Activated T-helper 1 cell treated with anti-CD3 and anti-CD28 coated beads, Interleukin-12 subunit alpha, Interleukin-12 subunit beta, Interleukin-2, Interleukin-4 antibody, amounts not matched to agents 30 ng/mL and 10 ng/mL and 1 ng/mL, durations not matched to agents 14 hours and 24 hours and 36 hours (primary cell): Measurements from ENCODE around the gene DAAM1. TPM values are rescaled to one million over a fixed set of nuclear protein-coding genes. Genes with fewer than 3 reads are reported as not detected.
A peak's percentile ranks its signal among the peaks of the same experiment; 100 is the strongest.

Experiments
- DNase-seq: peaks from one replicate; pipeline ENCODE4 v3.0.0; 2021; ENCODE audit warnings: low spot score
- H3K27ac Mint-ChIP-seq: one replicate; pipeline ENCODE4 v1.8.0; 2021; ENCODE audit warnings: mild to moderate bottlenecking, mixed read lengths
- H3K27me3 Mint-ChIP-seq: one replicate; pipeline ENCODE4 v1.8.0; 2022; ENCODE audit warnings: mild to moderate bottlenecking, moderate library complexity, mixed read lengths; ENCODE audit not compliant: insufficient read depth
- H3K36me3 Mint-ChIP-seq: one replicate; pipeline ENCODE4 v1.8.0; 2021; ENCODE audit warnings: low read depth, mixed read lengths
- H3K4me1 Mint-ChIP-seq: one replicate; pipeline ENCODE4 v1.8.0; 2021; ENCODE audit warnings: low read depth, mixed read lengths
- H3K4me3 Mint-ChIP-seq: one replicate; pipeline ENCODE4 v1.8.0; 2021; ENCODE audit warnings: mild to moderate bottlenecking, moderate library complexity, mixed read lengths
- H3K9me3 Mint-ChIP-seq: one replicate; pipeline ENCODE4 v1.8.0; 2021; ENCODE audit warnings: mixed read lengths
- intact Hi-C: fragments of 100-400 bp; cut with micrococcal nuclease; formaldehyde crosslinking; loops from one replicate; pipeline ENCODE4 v1.15.1; 2024
- total RNA-seq: library from RNA; stranded (reverse); gene quantifications from 2 replicates; pipeline ENCODE4 v1.2.3, GENCODE V29; 2022

The DAAM1 gene
- total RNA-seq, 1 donor from 2014 or later: 4.2 TPM

DNA sequence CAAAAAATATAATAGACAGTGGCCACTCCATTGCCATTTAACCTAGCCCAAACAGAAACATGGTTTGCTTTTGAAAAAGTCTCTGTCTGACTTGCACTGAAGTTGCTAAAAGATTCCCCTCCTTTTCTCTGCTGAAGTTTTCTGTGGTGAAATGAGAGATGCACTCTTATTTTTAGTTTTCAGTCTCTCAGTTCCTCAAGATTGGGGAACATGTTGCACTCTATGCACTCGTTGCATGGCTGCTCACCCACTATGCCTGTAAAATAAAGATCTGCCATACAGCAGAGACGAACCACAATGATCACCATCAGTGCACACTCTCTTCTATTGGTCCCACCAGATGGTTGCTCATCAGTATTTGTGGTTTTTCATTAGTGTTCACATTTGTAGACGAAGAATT lies 13.1 kb upstream of the DAAM1 start:
- DNase-seq: no peak
- H3K4me3 Mint-ChIP-seq: no peak overlapping the region
- H3K4me1 Mint-ChIP-seq: no peaks in the 10 kb centered on the region
- H3K36me3 Mint-ChIP-seq: no peaks in the 10 kb centered on the region
- H3K27me3 Mint-ChIP-seq: peaks cover 7% of the 10 kb centered on the region
- H3K27ac Mint-ChIP-seq: no peak overlapping the region
- H3K9me3 Mint-ChIP-seq: no peaks in the 10 kb centered on the region
- intact Hi-C loops: no loop called here

DNA sequence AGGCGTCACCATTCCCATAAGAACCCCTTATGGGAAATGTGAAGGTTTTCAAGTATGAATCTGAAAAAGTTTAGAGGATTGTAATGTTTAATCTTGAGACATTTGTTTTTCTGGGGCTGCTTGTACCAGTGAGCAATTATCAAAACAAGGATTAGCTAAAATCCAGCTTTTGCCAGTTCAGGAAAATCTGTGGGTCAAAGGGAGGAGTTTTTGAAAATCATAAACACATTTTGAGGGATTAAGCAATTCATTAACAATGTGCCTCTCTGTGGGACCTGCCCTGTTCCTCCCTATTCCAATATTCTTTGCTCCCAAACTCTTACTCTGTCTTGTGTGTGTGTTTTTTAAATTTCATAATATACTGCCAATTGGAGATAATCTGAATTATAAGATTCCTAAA lies 11.7 kb upstream of the DAAM1 start:
- Mint-ChIP-seq H3K36me3 (no peaks in the 10 kb centered on the region), H3K27ac (no peak overlapping the region), H3K4me1 (no peaks in the 10 kb centered on the region), H3K27me3 (peaks cover 8% of the 10 kb centered on the region), H3K9me3 (no peaks in the 10 kb centered on the region), H3K4me3 (no peak overlapping the region)
- no peak for DNase-seq
- intact Hi-C loops: no loop called here

DNA sequence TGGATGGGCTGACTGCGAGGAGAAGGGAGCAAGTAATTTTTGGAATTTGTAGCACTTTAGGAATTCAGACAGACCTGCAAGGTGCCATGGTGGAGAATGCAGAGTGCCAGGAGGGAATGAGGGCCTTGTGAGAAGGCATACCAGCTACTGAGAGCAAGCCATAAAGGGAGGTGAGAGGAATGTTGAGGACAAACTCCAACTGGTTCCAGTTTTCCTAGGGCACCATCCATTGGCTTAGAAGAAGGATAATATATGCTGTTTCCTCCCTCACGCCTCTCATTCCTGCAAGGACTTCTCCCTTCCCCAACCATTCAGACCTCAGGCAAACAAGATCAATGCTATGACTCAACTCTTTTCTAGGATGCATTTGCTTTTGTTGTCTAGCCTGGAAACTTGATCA lies 11.2 kb upstream of the DAAM1 start:
- intact Hi-C loops: no loop called here
- Mint-ChIP-seq H3K4me3 (no peak overlapping the region), H3K9me3 (no peaks in the 10 kb centered on the region), H3K27ac (no peak overlapping the region), H3K27me3 (peaks cover 8% of the 10 kb centered on the region), H3K4me1 (no peaks in the 10 kb centered on the region), H3K36me3 (no peaks in the 10 kb centered on the region)
- DNase-seq: no peak

DNA sequence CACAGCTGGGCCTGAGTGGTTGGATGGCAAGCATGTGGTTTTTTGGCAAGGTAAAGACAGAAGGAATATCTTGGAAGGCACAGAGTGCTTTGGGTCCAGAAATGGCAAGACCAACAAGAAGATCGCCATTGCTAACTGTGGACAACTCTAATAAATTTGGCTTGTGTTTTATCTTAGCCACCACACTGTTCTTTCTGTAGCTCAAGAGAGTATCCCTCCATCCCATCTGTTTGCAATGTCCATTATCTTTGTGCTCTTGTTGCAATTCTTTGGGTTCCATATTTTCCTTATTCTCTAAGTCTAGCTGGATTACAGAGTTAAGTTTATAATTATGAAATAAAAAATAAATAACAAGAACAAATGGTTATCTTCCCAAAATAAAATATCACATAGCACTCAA lies 6.7 kb upstream of the DAAM1 start:
- peaks cover 39% of the 10 kb centered on the region for H3K27me3 Mint-ChIP-seq
- intact Hi-C loops: loop anchor here (10.0 kb wide), 1 partner anchor 973 kb away; no protein-coding TSS in a partner anchor
- H3K9me3 Mint-ChIP-seq: no peaks in the 10 kb centered on the region

DNA sequence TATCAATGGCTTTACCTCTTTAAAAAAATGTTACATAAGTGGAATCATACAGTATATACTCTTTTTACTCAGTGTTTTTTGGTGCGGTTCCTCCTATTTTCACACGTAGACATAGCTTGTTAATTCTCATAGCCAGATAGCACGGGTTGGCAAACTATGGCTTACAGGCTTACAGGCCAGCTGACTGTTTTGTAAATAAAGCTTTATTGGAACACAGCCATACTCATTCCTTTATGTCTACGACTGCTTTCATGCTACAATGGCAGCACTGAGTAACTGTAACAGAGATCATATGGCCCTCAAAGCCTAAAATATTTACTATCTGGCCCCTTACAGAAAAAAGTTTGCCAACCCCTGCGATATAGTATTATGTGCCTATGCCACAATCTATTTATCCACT lies 5.8 kb upstream of the DAAM1 start:
- intact Hi-C loops: loop anchor here (10.0 kb wide), 1 partner anchor 972 kb away; no protein-coding TSS in a partner anchor
- Mint-ChIP-seq H3K27me3 (peaks cover 43% of the 10 kb centered on the region), H3K9me3 (no peaks in the 10 kb centered on the region), H3K27ac (no peak overlapping the region), H3K4me1 (no peaks in the 10 kb centered on the region), H3K36me3 (no peaks in the 10 kb centered on the region), H3K4me3 (no peak overlapping the region)
- no peak for DNase-seq

More for the DNA sequence above, 6.7 kb upstream of the DAAM1 start:
- no peak overlapping the region for H3K27ac Mint-ChIP-seq
- no peak for DNase-seq
- no peaks in the 10 kb centered on the region for H3K4me1 Mint-ChIP-seq
- H3K36me3 Mint-ChIP-seq: no peaks in the 10 kb centered on the region
- no peak overlapping the region for H3K4me3 Mint-ChIP-seq

DNA sequence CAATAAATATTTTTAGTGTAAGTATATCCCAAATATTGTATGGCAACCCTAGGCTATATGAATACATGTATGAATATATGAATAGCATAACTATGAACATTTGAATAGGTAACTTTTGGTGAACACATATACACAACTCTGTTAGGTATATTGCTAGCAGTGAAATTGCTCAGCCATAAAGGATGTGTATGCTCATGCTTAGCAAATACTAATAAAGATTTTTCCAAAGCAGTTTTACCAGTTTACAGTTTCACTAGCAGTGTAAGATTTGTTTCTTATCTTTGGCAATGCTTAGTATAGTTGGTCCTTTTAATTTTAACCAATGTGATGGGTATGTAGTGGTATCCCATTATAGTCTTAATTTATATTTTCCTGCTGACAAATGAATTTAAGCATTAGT lies 5.3 kb upstream of the DAAM1 start:
- no peaks in the 10 kb centered on the region for H3K4me1 Mint-ChIP-seq
- no peaks in the 10 kb centered on the region for H3K36me3 Mint-ChIP-seq
- H3K27me3 Mint-ChIP-seq: peaks cover 43% of the 10 kb centered on the region
- intact Hi-C loops: loop anchor here (10.0 kb wide), 1 partner anchor 972 kb away; no protein-coding TSS in a partner anchor
- no peak overlapping the region for H3K4me3 Mint-ChIP-seq
- H3K9me3 Mint-ChIP-seq: no peaks in the 10 kb centered on the region
- H3K27ac Mint-ChIP-seq: no peak overlapping the region
- no peak for DNase-seq

DNA sequence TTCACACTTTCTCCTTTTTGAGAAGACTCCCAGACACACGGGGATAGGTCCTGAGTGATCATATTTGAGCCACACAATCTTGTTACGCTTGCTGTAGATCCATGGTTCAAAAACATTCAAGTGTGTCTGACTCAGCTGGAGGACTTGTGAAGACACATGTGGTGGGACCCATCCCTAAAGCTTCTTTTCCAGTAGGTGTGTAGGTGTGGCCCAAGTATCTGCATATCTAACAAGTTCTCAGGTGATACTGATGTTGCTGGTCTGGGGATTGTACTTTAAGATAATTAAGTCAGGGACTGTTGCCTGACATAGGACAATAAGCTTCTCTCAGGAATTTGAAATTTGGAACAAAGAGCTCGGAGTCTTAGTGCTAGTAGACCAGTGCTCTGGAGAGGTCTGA lies 4.1 kb upstream of the DAAM1 start:
- Mint-ChIP-seq H3K36me3 (no peaks in the 10 kb centered on the region), H3K27ac (no peak overlapping the region), H3K27me3 (peaks cover 43% of the 10 kb centered on the region), H3K4me3 (no peak overlapping the region), H3K4me1 (peaks cover under 1% of the 10 kb centered on the region), H3K9me3 (no peaks in the 10 kb centered on the region)
- intact Hi-C loops: loop anchor here (10.0 kb wide), 1 partner anchor 970 kb away; no protein-coding TSS in a partner anchor
- DNase-seq: no peak

DNA sequence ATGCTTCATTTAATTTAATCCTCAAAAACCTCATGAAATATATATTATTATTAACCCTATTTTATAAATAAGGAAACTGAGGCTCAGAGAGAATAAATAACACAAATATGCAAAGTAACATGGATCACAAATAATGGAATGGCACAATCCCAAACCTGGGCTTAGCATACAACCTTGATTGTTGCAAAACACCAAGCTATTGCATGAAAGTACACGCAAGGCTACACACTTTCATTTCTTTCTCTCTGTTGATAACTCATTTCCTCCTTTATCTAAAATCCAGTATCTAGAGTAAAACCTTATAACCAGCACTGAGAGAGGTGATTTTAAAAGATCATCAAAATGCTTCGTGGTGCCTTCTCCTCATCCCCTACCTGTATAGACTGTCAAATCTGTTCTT lies 2.8 kb upstream of the DAAM1 start:
- H3K4me3 Mint-ChIP-seq: no peak overlapping the region
- peaks cover 36% of the 10 kb centered on the region for H3K27me3 Mint-ChIP-seq
- DNase-seq: no peak
- intact Hi-C loops: loop anchor here (5.0 to 10.0 kb wide), 3 partner anchors 58 to 969 kb away; partner anchors contain the start of gene PCNX4
- H3K4me1 Mint-ChIP-seq: peaks cover 11% of the 10 kb centered on the region
- no peak overlapping the region for H3K27ac Mint-ChIP-seq
- no peaks in the 10 kb centered on the region for H3K36me3 Mint-ChIP-seq
- no peaks in the 10 kb centered on the region for H3K9me3 Mint-ChIP-seq

DNA sequence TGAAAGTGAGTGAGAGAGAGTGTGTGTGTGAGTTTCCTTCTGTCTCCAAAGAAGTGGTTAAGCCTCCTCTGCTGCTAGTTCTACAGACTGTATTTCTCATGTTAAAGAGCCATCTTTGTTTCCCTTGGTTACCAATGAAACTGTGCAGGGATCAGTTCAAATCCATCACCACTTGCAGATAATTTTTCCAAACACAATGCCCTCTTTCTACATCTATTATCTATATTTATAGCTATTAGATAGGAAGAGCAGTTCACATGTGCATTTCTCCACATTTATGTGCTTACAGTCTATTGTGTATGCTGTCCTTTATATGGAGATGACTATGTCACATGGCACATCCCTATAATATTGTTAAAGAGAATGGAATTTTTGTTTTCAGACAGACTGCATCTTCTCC lies 2.2 kb upstream of the DAAM1 start:
- intact Hi-C loops: loop anchor here (5.0 to 10.0 kb wide), 3 partner anchors 59 to 968 kb away; partner anchors contain the start of gene PCNX4
- Mint-ChIP-seq H3K27ac (no peak overlapping the region), H3K9me3 (no peaks in the 10 kb centered on the region), H3K4me3 (no peak overlapping the region), H3K27me3 (peaks cover 36% of the 10 kb centered on the region), H3K4me1 (peaks cover 11% of the 10 kb centered on the region), H3K36me3 (no peaks in the 10 kb centered on the region)
- DNase-seq: no peak

DNA sequence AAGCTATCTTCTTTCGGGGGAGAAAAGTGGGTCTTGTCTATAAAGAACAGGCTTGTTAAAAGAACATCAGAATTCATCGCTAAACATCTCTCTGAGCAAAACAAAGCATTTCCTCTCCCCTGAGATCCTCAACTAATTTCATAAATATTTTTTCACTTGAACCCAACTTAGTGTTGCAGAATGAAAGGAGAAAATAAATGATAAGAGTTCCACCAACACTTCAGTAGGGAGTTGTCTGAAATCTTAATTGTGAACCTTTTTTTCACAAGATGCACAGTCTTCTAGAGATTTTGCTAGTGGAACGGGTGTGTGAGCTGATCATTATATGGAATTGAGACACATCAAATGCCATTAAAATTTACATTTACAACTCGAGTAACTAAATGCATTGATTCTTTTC lies 1.3 kb upstream of the DAAM1 start:
- DNase-seq: no peak
- Mint-ChIP-seq H3K9me3 (no peaks in the 10 kb centered on the region), H3K36me3 (no peaks in the 10 kb centered on the region), H3K27ac (no peak overlapping the region), H3K4me3 (peak overlapping the region; percentile 96), H3K4me1 (peaks cover 11% of the 10 kb centered on the region), H3K27me3 (peaks cover 36% of the 10 kb centered on the region)
- intact Hi-C loops: loop anchor here (5.0 to 10.0 kb wide), 3 partner anchors 60 to 968 kb away; partner anchors contain the start of gene PCNX4

DNA sequence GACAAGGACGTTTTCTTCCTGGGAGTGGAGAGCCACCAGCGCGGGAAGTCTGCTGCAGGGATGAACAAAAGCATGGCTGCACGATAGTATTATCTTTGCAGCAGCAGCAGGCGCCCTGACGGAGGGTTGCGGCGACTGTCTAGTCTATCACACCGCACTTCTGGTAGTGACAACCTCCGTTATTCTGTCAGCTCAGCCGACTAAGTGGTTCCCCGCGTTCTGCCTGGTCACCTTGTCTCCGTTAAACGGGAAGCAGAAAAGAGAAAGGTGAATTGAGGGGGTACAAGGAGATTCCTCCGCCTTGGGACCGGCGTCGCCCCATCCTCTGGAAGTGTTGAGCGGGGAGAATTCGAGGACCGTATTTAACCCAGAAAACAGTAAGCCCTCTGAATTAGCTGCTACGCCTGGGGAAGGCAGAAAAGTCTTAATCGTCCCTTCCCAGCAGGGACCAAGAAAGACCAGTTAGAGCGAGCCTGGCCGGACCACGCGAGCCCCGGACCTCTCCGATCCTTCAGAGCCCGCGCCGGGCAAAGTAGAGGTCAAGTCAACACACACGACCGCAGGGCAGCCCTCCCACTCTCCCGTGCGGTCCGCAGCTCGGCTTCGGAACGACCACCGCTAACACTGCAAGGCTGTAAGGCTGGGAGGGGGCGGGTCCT lies 536 bp upstream of the DAAM1 start:
- intact Hi-C loops: loop anchor here (1.0 to 10.0 kb wide), 12 partner anchors 61 to 1797 kb away; partner anchors contain the start of genes CCDC175, DACT1, JKAMP and KIAA0586
- Mint-ChIP-seq H3K4me3 (peak overlapping the region; percentile 96), H3K27ac (no peak overlapping the region), H3K27me3 (peaks cover 30% of the 10 kb centered on the region), H3K9me3 (no peaks in the 10 kb centered on the region), H3K4me1 (peaks cover 11% of the 10 kb centered on the region), H3K36me3 (no peaks in the 10 kb centered on the region)
- DNase-seq: peak; percentile 22

DNA sequence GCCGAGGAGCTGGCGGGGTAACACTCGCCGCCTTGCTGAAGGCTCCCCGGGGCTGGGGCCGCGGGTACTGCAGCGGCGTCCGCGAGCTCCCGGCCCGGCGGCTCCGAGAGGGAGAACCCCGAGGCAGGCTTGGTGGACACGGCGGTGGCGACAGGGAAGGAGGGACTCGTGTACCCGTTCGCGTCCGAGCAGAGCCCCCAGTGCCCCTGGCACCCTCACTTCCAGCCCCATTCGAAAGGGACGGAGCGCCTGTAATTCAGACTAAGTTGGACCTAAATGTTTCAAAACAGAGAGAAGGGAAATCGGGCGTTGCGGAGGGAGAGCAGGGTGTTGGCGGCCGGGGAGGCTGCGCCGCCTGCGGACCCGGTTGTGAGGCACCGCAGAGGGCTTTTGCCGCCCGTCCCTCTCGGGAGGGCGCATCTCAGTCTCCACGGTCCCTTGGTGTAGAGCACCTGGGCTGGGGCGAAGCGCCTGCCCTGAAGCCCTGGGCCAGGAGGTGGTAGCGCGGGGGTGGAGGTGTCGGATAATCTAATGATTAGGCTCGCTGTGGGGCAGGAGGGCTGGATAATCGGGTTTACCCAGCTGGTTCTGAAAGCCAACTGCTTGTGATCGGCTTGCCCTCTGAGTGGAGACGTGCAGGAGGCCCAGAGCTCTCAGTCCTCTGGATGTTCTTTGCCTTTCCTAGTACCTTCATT lies 771 bp downstream of the DAAM1 start:
- intact Hi-C loops: loop anchor here (2.0 to 10.0 kb wide), 7 partner anchors 62 to 1798 kb away; partner anchors contain the start of genes NAA30, PCNX4 and PSMA3
- peaks cover 11% of the 10 kb centered on the region for H3K4me1 Mint-ChIP-seq
- H3K4me3 Mint-ChIP-seq: peak overlapping the region; percentile 96
- H3K27ac Mint-ChIP-seq: peak overlapping the region; percentile 87
- peak; percentile 31 for DNase-seq
- peaks cover 23% of the 10 kb centered on the region for H3K27me3 Mint-ChIP-seq
- no peaks in the 10 kb centered on the region for H3K9me3 Mint-ChIP-seq
- H3K36me3 Mint-ChIP-seq: no peaks in the 10 kb centered on the region

DNA sequence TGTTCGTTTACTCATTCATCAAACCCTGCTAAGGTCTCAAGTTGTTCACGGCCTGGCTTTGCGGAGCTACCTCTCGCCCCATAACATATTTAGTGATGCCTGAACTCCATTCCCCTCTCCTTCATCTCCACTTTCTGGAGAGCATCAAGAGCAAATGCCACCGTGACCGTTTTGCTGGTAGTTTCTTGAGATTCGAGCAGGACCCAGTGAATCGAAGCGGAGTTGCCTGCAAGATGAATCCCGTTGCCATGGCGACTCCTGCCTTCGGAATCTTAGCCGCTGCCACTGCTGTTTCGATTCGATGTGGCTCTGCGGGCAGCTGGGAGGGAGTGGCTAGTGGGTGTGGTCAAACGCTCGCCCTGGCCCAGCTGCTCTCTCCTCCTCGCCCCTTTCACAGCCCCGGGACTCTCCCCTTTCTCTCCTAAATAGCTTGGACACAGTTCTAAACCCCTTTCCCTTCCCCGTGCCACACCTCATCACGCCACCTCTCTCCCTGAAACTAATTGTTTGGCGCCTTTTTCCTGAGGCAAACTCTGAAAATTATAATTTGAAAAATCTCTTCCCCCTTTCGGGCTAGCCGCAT lies 1.4 kb downstream of the DAAM1 start:
- peak; percentile 73 for DNase-seq
- intact Hi-C loops: loop anchor here (1.0 to 10.0 kb wide), 8 partner anchors 63 to 1799 kb away; partner anchors contain the start of genes NAA30, PCNX4 and PSMA3
- peak overlapping the region; percentile 96 for H3K4me3 Mint-ChIP-seq
- no peaks in the 10 kb centered on the region for H3K9me3 Mint-ChIP-seq
- H3K4me1 Mint-ChIP-seq: peaks cover 11% of the 10 kb centered on the region
- no peaks in the 10 kb centered on the region for H3K36me3 Mint-ChIP-seq
- H3K27ac Mint-ChIP-seq: peak overlapping the region; percentile 87
- H3K27me3 Mint-ChIP-seq: peaks cover 17% of the 10 kb centered on the region
